OCI-LY7 (cell line): ENCODE data around the gene SPAST. TPM values are rescaled to one million over a fixed set of nuclear protein-coding genes. Genes with fewer than 3 reads are reported as not detected.

ENCODE experiments used
- BruUV-seq: library from RNA; stranded (reverse); fragments of 400-500 nt; replicated peaks from 2 replicates; lab custom pipeline; 2021; lab: Mats Ljungman, UMichigan
- CTCF ChIA-PET: fragments of 300-600 bp; sonication (Branson Sonifier 250); formaldehyde crosslinking; loops from one replicate; lab custom pipeline; 2022; ENCODE audit warnings: antibody characterized with exemption; ENCODE audit not compliant: unreplicated experiment; lab: Charles Lee
- POLR2A ChIA-PET: fragments of 300-600 bp; sonication (Branson Sonifier 250); formaldehyde crosslinking; loops from one replicate; lab custom pipeline; 2022; ENCODE audit warnings: antibody characterized with exemption; lab: Charles Lee
- DNase-seq: peaks from one replicate; pipeline ENCODE4 v3.0.0-alpha.2; 2015; ENCODE audit warnings: low spot score
- H2AFZ ChIP-seq: fragments of 200-600 bp; sonication (generic), shearing (Covaris generic); 2 replicates; pipeline ENCODE4 v1.6.1; 2014; ENCODE audit warnings: mild to moderate bottlenecking, antibody characterized with exemption, low read length, moderate library complexity
- H3K27ac ChIP-seq: fragments of 200-600 bp; sonication (generic); 2 replicates; pipeline ENCODE4 v1.5.1; 2014; ENCODE audit warnings: mixed run types, low read depth, mild to moderate bottlenecking, moderate library complexity, low read length, inconsistent platforms; ENCODE audit not compliant: poor library complexity, severe bottlenecking
- H3K36me3 ChIP-seq: fragments of 200-600 bp; sonication (generic); 2 replicates; pipeline ENCODE4 v1.6.1; 2014; ENCODE audit warnings: mild to moderate bottlenecking, antibody characterized with exemption, low read length, moderate library complexity, mixed read lengths; ENCODE audit not compliant: insufficient read depth
- H3K4me1 ChIP-seq: fragments of 200-600 bp; sonication (generic); 2 replicates; pipeline ENCODE4 v1.5.1; 2014; ENCODE audit warnings: mild to moderate bottlenecking, low read length; ENCODE audit not compliant: insufficient read depth, poor library complexity, severe bottlenecking
- H3K4me2 ChIP-seq: fragments of 200-600 bp; sonication (generic); 2 replicates; pipeline ENCODE4 v1.6.1; 2014; ENCODE audit warnings: mild to moderate bottlenecking, low read length
- H3K4me3 ChIP-seq: fragments of 200-600 bp; sonication (generic); 2 replicates; pipeline ENCODE4 v1.5.1; 2014; ENCODE audit warnings: mild to moderate bottlenecking, low read depth, low read length; ENCODE audit not compliant: poor library complexity, severe bottlenecking
- H3K79me2 ChIP-seq: fragments of 200-600 bp; sonication (generic); 2 replicates; pipeline ENCODE4 v1.6.1; 2016; ENCODE audit warnings: low read depth, mild to moderate bottlenecking, low read length, moderate library complexity, mixed read lengths; ENCODE audit not compliant: insufficient read depth
- H3K9me2 ChIP-seq: fragments of 200-600 bp; sonication (generic); 2 replicates; pipeline ENCODE4 v1.6.1; 2016; ENCODE audit warnings: mild to moderate bottlenecking, low read length, mixed read lengths; ENCODE audit not compliant: insufficient read depth
- H3K9me3 ChIP-seq: fragments of 200-600 bp; sonication (generic); 2 replicates; pipeline ENCODE4 v1.6.1; 2014; ENCODE audit warnings: mild to moderate bottlenecking, mixed run types, low read length, mixed read lengths
- H4K20me1 ChIP-seq: fragments of 200-600 bp; sonication (generic); 2 replicates; pipeline ENCODE4 v1.6.1; 2014; ENCODE audit warnings: mild to moderate bottlenecking, antibody characterized with exemption, low read length, moderate library complexity, mixed read lengths; ENCODE audit not compliant: insufficient read depth
- EZH2phosphoT487 ChIP-seq: fragments of 200-600 bp; sonication (generic); IDR thresholded peaks from 2 replicates; pipeline ENCODE4 v1.6.1; 2018; ENCODE audit warnings: low read depth, borderline replicate concordance, mild to moderate bottlenecking, mixed run types, antibody characterized with exemption, low read length, moderate library complexity, mixed read lengths
- intact Hi-C: fragments of 100-400 bp; cut with micrococcal nuclease; formaldehyde crosslinking; loops from one replicate; pipeline ENCODE4 v1.10.0; 2022; ENCODE audit not compliant: unreplicated experiment
- total RNA-seq, 2 experiments: library from RNA; depleted of rRNA in 1 of 2; stranded (reverse); fragments of >200 nt in 1 of 2; shearing (Covaris generic) in 1 of 2; gene quantifications; 2 replicates each; pipeline ENCODE4 v1.2.3, GENCODE V29; 2014 to 2022
- TF ChIP-seq, protein P1 (sequence below): fragments of 200-600 bp; sonication (generic); conservative IDR thresholded peaks from 2 replicates; pipeline ENCODE4 v1.5.1; 2014; ENCODE audit warnings: mild to moderate bottlenecking, antibody characterized with exemption, low read length, moderate library complexity, mixed read lengths

The SPAST gene
- total RNA-seq, 2 experiments from 2014 or later, result 26.4 to 30.0 TPM

DNA sequence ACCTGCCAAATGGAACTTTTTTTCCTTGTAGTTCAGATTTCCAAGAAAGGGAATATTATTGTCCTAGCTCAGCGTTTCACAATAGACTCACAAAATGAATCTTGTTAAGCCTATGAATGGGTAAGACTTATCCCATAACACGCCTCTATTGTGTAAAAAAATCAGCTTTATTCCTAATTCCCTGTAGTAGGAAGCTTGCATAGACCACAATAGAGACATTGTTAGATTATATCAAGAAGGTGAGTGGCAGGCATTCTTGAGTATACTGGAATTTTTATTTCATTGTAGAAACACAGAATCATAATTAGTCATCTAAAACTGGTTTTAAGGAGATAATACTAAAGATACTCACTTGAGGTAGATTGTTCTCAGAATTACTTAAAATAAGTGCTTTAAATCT lies 55.8 kb downstream of the SPAST start:
- Histone ChIP-seq H4K20me1 (no peaks in the 10 kb centered on the region), H3K4me1 (no peaks in the 10 kb centered on the region), H3K27ac (no peak overlapping the region), H3K4me2 (no peak overlapping the region), H2AFZ (no peak overlapping the region), H3K4me3 (no peak overlapping the region), H3K9me2 (no peaks in the 10 kb centered on the region), H3K36me3 (peaks cover 55% of the 10 kb centered on the region), H3K9me3 (no peaks in the 10 kb centered on the region), H3K79me2 (no peaks in the 10 kb centered on the region)
- intact Hi-C loops, result no loop called here
- BruUV-seq, result no TSS peak
- CTCF ChIA-PET, result interaction anchor here (0.9 kb wide), 1 partner anchor 13 kb away, joined by 3 read pairs; no protein-coding TSS in a partner anchor
- TF ChIP-seq, protein P1, sequence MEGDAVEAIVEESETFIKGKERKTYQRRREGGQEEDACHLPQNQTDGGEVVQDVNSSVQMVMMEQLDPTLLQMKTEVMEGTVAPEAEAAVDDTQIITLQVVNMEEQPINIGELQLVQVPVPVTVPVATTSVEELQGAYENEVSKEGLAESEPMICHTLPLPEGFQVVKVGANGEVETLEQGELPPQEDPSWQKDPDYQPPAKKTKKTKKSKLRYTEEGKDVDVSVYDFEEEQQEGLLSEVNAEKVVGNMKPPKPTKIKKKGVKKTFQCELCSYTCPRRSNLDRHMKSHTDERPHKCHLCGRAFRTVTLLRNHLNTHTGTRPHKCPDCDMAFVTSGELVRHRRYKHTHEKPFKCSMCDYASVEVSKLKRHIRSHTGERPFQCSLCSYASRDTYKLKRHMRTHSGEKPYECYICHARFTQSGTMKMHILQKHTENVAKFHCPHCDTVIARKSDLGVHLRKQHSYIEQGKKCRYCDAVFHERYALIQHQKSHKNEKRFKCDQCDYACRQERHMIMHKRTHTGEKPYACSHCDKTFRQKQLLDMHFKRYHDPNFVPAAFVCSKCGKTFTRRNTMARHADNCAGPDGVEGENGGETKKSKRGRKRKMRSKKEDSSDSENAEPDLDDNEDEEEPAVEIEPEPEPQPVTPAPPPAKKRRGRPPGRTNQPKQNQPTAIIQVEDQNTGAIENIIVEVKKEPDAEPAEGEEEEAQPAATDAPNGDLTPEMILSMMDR, result no peak
- no peak for TF ChIP-seq EZH2phosphoT487
- no peak for DNase-seq
- POLR2A ChIA-PET, result interaction anchor here (0.6 to 1.7 kb wide), 7 partner anchors 8 to 1967 kb away, joined by 3 to 7 read pairs (median 3); partner anchors contain the start of gene DPY30

DNA sequence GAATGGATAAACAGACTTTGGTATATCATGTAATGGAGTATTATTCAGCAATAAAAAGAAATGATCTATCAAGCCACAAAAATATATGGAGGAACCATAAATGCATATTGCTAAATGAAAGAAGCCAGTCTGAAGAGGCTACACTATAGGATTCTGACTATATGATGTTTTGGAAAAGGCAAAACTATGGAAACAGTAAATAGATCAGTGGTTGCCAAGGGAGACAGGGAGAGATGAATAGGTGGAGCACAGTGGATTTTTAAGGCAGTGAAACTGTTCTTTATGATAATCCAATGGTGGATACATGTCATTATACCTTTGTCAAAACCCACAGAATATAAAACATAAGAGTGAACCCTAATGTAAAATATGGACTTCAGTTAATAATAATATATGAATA lies 61.3 kb downstream of the SPAST start:
- Histone ChIP-seq H3K4me2 (no peak overlapping the region), H3K4me3 (no peak overlapping the region), H2AFZ (no peak overlapping the region), H3K27ac (no peak overlapping the region), H3K4me1 (no peaks in the 10 kb centered on the region), H3K79me2 (no peaks in the 10 kb centered on the region), H3K9me2 (no peaks in the 10 kb centered on the region), H3K36me3 (peaks cover 49% of the 10 kb centered on the region), H3K9me3 (no peaks in the 10 kb centered on the region), H4K20me1 (no peaks in the 10 kb centered on the region)
- POLR2A ChIA-PET, result no interaction called here
- intact Hi-C loops, result no loop called here
- TF ChIP-seq, protein P1, result no peak
- no peak for TF ChIP-seq EZH2phosphoT487
- BruUV-seq, result no TSS peak
- CTCF ChIA-PET, result no interaction called here
- no peak for DNase-seq

DNA sequence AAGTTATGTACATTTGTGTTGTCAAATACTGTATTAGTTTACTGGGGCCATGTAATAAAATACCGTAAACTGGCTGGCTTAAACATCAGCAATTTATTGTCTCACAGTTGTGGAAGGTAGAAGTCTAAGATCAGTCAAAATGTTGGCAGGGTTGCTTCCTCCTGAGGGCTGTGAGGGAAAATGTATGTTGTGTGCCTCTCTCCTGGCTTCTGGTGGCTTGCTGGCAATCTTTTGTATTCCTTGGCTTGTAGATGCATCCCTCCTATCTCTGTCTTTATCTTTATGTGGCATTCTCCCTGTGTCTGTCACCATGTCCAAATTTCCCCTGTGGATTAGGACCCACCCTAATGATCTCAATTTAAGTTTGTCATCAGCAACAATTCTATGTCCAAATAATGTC lies 65.3 kb downstream of the SPAST start:
- Histone ChIP-seq H4K20me1 (no peaks in the 10 kb centered on the region), H3K79me2 (no peaks in the 10 kb centered on the region), H3K4me2 (no peak overlapping the region), H3K4me1 (no peaks in the 10 kb centered on the region), H3K36me3 (peaks cover 56% of the 10 kb centered on the region), H2AFZ (no peak overlapping the region), H3K4me3 (no peak overlapping the region), H3K9me2 (no peaks in the 10 kb centered on the region), H3K27ac (no peak overlapping the region), H3K9me3 (no peaks in the 10 kb centered on the region)
- intact Hi-C loops, result no loop called here
- ChIA-PET CTCF (no interaction called here), POLR2A (interaction anchor here (0.9 kb wide), 1 partner anchor 49 kb away, joined by 3 read pairs; no protein-coding TSS in a partner anchor)
- BruUV-seq, result no TSS peak
- DNase-seq, result no peak
- TF ChIP-seq, protein P1, result no peak
- no peak for TF ChIP-seq EZH2phosphoT487
